Measurements from ENCODE around the gene TMOD2.

- TF ChIP-seq CTCF (IDR thresholded peaks at IDR 0.05; ENCODE audit: low read length) (no peak), EZH2 (optimal IDR thresholded peaks at IDR 0.05; ENCODE audit: low read depth, low read length) (no peak), EZH2phosphoT487 (IDR thresholded peaks at IDR 0.05; ENCODE audit: low read length) (no peak)
Measured at GRCh38 chr15:51714162-51714561, 37.2 kb upstream of the TMOD2 start.

Data from MM.1S (cell line).